Tibial nerve (tissue), 3 donors: Measurements from ENCODE around the gene CSRP3.

Experiments
- POLR2A ChIP-seq, 2 donors: fragments of 450-650 bp; IDR thresholded peaks; one replicate each; pipeline ENCODE4 v1.6.1; 2017; ENCODE audit warnings: antibody characterized with exemption in 2 of 2, mild to moderate bottlenecking in 2 of 2, moderate library complexity in 2 of 2
- TF ChIP-seq, protein P1 (sequence below), 5 experiments: fragments of 200-600 bp in 3 of 5; fragments of 450-650 bp in 2 of 5; sonication (generic) in 3 of 5; IDR thresholded peaks; one replicate each; pipeline ENCODE4 v1.5.1; 2016 to 2019; ENCODE audit warnings: antibody characterized with exemption in 5 of 5, mild to moderate bottlenecking in 3 of 5, moderate library complexity in 2 of 5

DNA sequence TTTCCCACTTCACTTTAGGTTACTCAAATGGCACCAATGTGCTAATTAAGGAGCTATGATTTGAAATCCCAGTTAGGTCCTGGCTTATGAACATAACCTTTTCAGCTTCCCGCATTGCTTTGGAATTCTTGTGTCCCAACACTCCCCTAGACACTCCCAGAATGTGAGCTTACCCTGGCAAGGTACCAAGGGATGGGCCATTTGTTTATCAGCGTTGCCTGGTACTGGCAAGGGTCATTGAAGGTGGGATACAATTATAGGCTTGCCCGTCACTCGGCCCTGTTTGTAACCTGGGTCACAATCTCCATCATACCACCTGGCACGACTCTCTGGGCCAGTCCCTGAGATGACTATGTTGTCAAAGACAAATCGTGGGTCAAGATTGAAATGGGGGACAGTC is 5.4 kb downstream of the CSRP3 start:
- TF ChIP-seq, protein P1, sequence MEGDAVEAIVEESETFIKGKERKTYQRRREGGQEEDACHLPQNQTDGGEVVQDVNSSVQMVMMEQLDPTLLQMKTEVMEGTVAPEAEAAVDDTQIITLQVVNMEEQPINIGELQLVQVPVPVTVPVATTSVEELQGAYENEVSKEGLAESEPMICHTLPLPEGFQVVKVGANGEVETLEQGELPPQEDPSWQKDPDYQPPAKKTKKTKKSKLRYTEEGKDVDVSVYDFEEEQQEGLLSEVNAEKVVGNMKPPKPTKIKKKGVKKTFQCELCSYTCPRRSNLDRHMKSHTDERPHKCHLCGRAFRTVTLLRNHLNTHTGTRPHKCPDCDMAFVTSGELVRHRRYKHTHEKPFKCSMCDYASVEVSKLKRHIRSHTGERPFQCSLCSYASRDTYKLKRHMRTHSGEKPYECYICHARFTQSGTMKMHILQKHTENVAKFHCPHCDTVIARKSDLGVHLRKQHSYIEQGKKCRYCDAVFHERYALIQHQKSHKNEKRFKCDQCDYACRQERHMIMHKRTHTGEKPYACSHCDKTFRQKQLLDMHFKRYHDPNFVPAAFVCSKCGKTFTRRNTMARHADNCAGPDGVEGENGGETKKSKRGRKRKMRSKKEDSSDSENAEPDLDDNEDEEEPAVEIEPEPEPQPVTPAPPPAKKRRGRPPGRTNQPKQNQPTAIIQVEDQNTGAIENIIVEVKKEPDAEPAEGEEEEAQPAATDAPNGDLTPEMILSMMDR (IDR thresholded peaks at IDR 0.05) = no peak
- no peak for TF ChIP-seq POLR2A (IDR thresholded peaks at IDR 0.05)
